IMR-90 (cell line): ENCODE results near the gene PIGP. TPM values are rescaled to one million over a fixed set of nuclear protein-coding genes. Genes with fewer than 3 reads are reported as not detected.

ENCODE experiments used
- ATAC-seq: fragments of 200-7000 bp; cut with Tn5 transposase; 2 replicates; pipeline ENCODE4 v1.9.1; 2020; ENCODE audit warnings: low read depth, mild to moderate bottlenecking, moderate library complexity
- BruUV-seq: library from RNA; stranded (reverse); fragments of 400-500 nt; replicated peaks from 2 replicates; lab custom pipeline; 2021; lab: Mats Ljungman, UMichigan
- CTCF ChIA-PET: fragments of 300-600 bp; formaldehyde crosslinking; extraction: SDS; loops from one replicate; lab custom pipeline; 2021; ENCODE audit warnings: antibody characterized with exemption; lab: Yijun Ruan, JAX
- POLR2A ChIA-PET: fragments of 300-600 bp; sonication (Branson Sonifier 250); formaldehyde crosslinking; loops from one replicate; lab custom pipeline; 2022; ENCODE audit warnings: antibody characterized with exemption; ENCODE audit not compliant: unreplicated experiment; lab: Charles Lee
- DNase-seq: peaks from one replicate; pipeline ENCODE4 v3.0.0; 2013
- H2AFZ ChIP-seq: replicated peaks from 2 replicates; pipeline ENCODE3; 2013; ENCODE audit warnings: low read length, mild to moderate bottlenecking; ENCODE audit not compliant: poor library complexity
- H2AK5ac ChIP-seq: 2 replicates; pipeline ENCODE4 v1.6.1; 2013; ENCODE audit warnings: low read depth, low read length, inconsistent platforms
- H2AK9ac ChIP-seq: replicated peaks from 2 replicates; pipeline ENCODE3; 2013; ENCODE audit warnings: mild to moderate bottlenecking, low read depth, low read length, moderate library complexity; ENCODE audit not compliant: poor library complexity
- H2BK120ac ChIP-seq: 2 replicates; pipeline ENCODE4 v1.6.1; 2013; ENCODE audit warnings: low read depth, low read length, inconsistent platforms
- H2BK15ac ChIP-seq: 3 replicates; pipeline ENCODE4 v1.6.1; 2013; ENCODE audit warnings: low read depth, low read length, inconsistent platforms
- H2BK20ac ChIP-seq: 2 replicates; pipeline ENCODE4 v1.6.1; 2013; ENCODE audit warnings: low read depth, mild to moderate bottlenecking, inconsistent platforms, low read length, moderate library complexity
- H2BK5ac ChIP-seq: 2 replicates; pipeline ENCODE4 v1.6.1; 2013; ENCODE audit warnings: mild to moderate bottlenecking, low read depth, low read length, inconsistent platforms; ENCODE audit not compliant: poor library complexity, severe bottlenecking
- H3K14ac ChIP-seq: replicated peaks from 2 replicates; pipeline ENCODE4 v1.6.1; 2013; ENCODE audit warnings: low read depth, low read length, inconsistent platforms
- H3K18ac ChIP-seq: 2 replicates; pipeline ENCODE4 v1.6.1; 2013; ENCODE audit warnings: low read depth, low read length, control low read depth
- H3K23ac ChIP-seq: 2 replicates; pipeline ENCODE4 v1.6.1; 2013; ENCODE audit warnings: low read depth, low read length, inconsistent platforms
- H3K27ac ChIP-seq: 2 replicates; pipeline ENCODE4 v1.5.1; 2013; ENCODE audit warnings: mild to moderate bottlenecking, control low read depth, low read length; ENCODE audit not compliant: insufficient read depth
- H3K27me3 ChIP-seq: 2 replicates; pipeline ENCODE4 v1.6.1; 2013; ENCODE audit warnings: low read length; ENCODE audit not compliant: control insufficient read depth, insufficient read depth
- H3K36me3 ChIP-seq: 2 replicates; pipeline ENCODE4 v1.6.1; 2013; ENCODE audit warnings: low read length, mixed read lengths; ENCODE audit not compliant: control insufficient read depth, insufficient read depth
- H3K4ac ChIP-seq: 2 replicates; pipeline ENCODE4 v1.6.1; 2013; ENCODE audit warnings: low read depth, low read length, inconsistent platforms
- H3K4me1 ChIP-seq: 2 replicates; pipeline ENCODE4 v1.6.1; 2013; ENCODE audit warnings: low read length, mixed read lengths; ENCODE audit not compliant: control insufficient read depth, insufficient read depth
- H3K4me2 ChIP-seq: 2 replicates; pipeline ENCODE4 v1.6.1; 2013; ENCODE audit warnings: low read depth, mild to moderate bottlenecking, control low read depth, low read length, moderate library complexity
- H3K4me3 ChIP-seq: 2 replicates; pipeline ENCODE4 v1.5.1; 2013; ENCODE audit warnings: low read depth, mild to moderate bottlenecking, control low read depth, low read length, moderate library complexity; ENCODE audit not compliant: insufficient read depth
- H3K56ac ChIP-seq: 2 replicates; pipeline ENCODE4 v1.6.1; 2013; ENCODE audit warnings: low read length, inconsistent platforms; ENCODE audit not compliant: insufficient read depth; ENCODE audit errors: extremely low read depth
- H3K79me1 ChIP-seq, 2 experiments: 2 replicates each; pipeline ENCODE4 v1.6.1; 2013; ENCODE audit warnings: low read length in 2 of 2, inconsistent platforms in 1 of 2, low read depth in 1 of 2
- H3K9ac ChIP-seq: 2 replicates; pipeline ENCODE4 v1.6.1; 2013; ENCODE audit warnings: low read depth, low read length, control low read depth
- H3K9me1 ChIP-seq: 2 replicates; pipeline ENCODE4 v1.6.1; 2013; ENCODE audit warnings: low read length, inconsistent platforms; ENCODE audit not compliant: insufficient read depth
- H3K9me3 ChIP-seq: 2 replicates; pipeline ENCODE4 v1.6.1; 2013; ENCODE audit warnings: low read length; ENCODE audit not compliant: control insufficient read depth, insufficient read depth
- H4K20me1 ChIP-seq: 2 replicates; pipeline ENCODE4 v1.6.1; 2013; ENCODE audit warnings: low read length, inconsistent platforms; ENCODE audit not compliant: insufficient read depth
- H4K5ac ChIP-seq: 2 replicates; pipeline ENCODE4 v1.6.1; 2013; ENCODE audit warnings: mild to moderate bottlenecking, low read depth, low read length, control low read depth
- H4K8ac ChIP-seq, 2 experiments: 2 replicates each; pipeline ENCODE4 v1.6.1; 2013; ENCODE audit warnings: low read depth in 2 of 2, low read length in 2 of 2, control low read depth in 1 of 2, inconsistent platforms in 1 of 2
- H4K91ac ChIP-seq: 2 replicates; pipeline ENCODE4 v1.6.1; 2013; ENCODE audit warnings: low read depth, low read length, inconsistent platforms; ENCODE audit not compliant: insufficient read depth
- CHD1 ChIP-seq: IDR thresholded peaks from 2 replicates; pipeline ENCODE4 v1.6.1; 2012; ENCODE audit warnings: low read depth, low read length, improper control_type of control experiment
- CTCF ChIP-seq: conservative IDR thresholded peaks from 2 replicates; pipeline ENCODE4 v1.5.1; 2012; ENCODE audit warnings: mild to moderate bottlenecking, low read depth, low read length, improper control_type of control experiment
- MAFK ChIP-seq: IDR thresholded peaks from 2 replicates; pipeline ENCODE4 v1.6.1; 2012; ENCODE audit warnings: low read depth, low read length, improper control_type of control experiment
- MAZ ChIP-seq: IDR thresholded peaks from 2 replicates; pipeline ENCODE4 v1.6.1; 2012; ENCODE audit warnings: low read depth, mild to moderate bottlenecking, low read length, improper control_type of control experiment, moderate library complexity, borderline replicate concordance
- NFE2L2 ChIP-seq: fragments of 150-350 bp; IDR thresholded peaks from 2 replicates; pipeline ENCODE4 v1.6.1; 2016; ENCODE audit warnings: low read depth, mild to moderate bottlenecking, low read length
- RAD21 ChIP-seq: IDR thresholded peaks from 2 replicates; pipeline ENCODE4 v1.6.1; 2012; ENCODE audit warnings: low read length, improper control_type of control experiment
- RFX5 ChIP-seq: IDR thresholded peaks from 2 replicates; pipeline ENCODE4 v1.8.0; 2012; ENCODE audit warnings: low read depth, mild to moderate bottlenecking, low read length, moderate library complexity
- SMC3 ChIP-seq: fragments of 150-350 bp; IDR thresholded peaks from 2 replicates; pipeline ENCODE4 v1.6.1; 2016; ENCODE audit warnings: low read depth, mild to moderate bottlenecking, antibody characterized with exemption, low read length, moderate library complexity
- WGBS, 2 experiments: methylation state at CpG; one replicate each; pipeline versions ENCODE4 v1.1.5 to v1.1.7; 2013; ENCODE audit warnings: missing lambda C conversion rate in 2 of 2; ENCODE audit not compliant: insufficient read length in 1 of 2; ENCODE audit errors: extremely low coverage in 2 of 2; 5-methylcytosine and 5-hydroxymethylcytosine counted together
- dilution Hi-C: fragments of 300-500 bp; cut with HindIII; formaldehyde crosslinking; loops from one replicate; pipeline ENCODE4 v1.14.3; 2018; ENCODE audit warnings: low sequenced_read_pairs; ENCODE audit not compliant: unreplicated experiment
- in situ Hi-C: fragments of 300-500 bp; cut with MboI; formaldehyde crosslinking; loops from 3 replicates; pipeline ENCODE4 v1.14.3; 2019; ENCODE audit warnings: low sequenced_read_pairs, inconsistent platforms, mixed read lengths
- intact Hi-C: fragments of 100-400 bp; cut with micrococcal nuclease; formaldehyde crosslinking; loops from 2 replicates; pipeline ENCODE4 v1.10.0; 2022
- polyA plus RNA-seq, 3 experiments: library from polyadenylated mRNA; depleted of rRNA; stranded (reverse); fragments of >200 nt; gene quantifications; 2 replicates each; pipeline ENCODE4 v1.2.3, GENCODE V29; 2012; ENCODE audit warnings: low replicate concordance in 1 of 3
- total RNA-seq: library from RNA; depleted of rRNA; stranded (reverse); fragments of >200 nt; gene quantifications from 2 replicates; pipeline ENCODE4 v1.2.3, GENCODE V29; 2012

The PIGP gene
- total and polyA plus RNA-seq, 2 of the 4 experiments (the other 2 are of a cell fraction), result 4.1 to 15.4 TPM

- Histone ChIP-seq H4K5ac (no peak overlapping the region), H3K18ac (no peak overlapping the region), H3K4me2 (no peak overlapping the region), H3K14ac (no peak overlapping the region), H2AK5ac (no peak overlapping the region), H2BK120ac (no peak overlapping the region), H3K79me1 (no peaks in the 10 kb centered on the region), H4K8ac (no peak overlapping the region), H2BK20ac (no peak overlapping the region), H2AK9ac (no peak overlapping the region), H3K9me3 (no peaks in the 10 kb centered on the region), H3K4me3 (no peak overlapping the region), H3K27me3 (peaks cover 16% of the 10 kb centered on the region), H3K4ac (no peak overlapping the region), H2BK5ac (no peak overlapping the region), H4K20me1 (no peaks in the 10 kb centered on the region), H3K56ac (no peak overlapping the region), H3K23ac (no peak overlapping the region), H3K9me1 (no peaks in the 10 kb centered on the region), H3K4me1 (no peaks in the 10 kb centered on the region), H4K91ac (no peak overlapping the region), H3K27ac (no peak overlapping the region), H2BK15ac (no peak overlapping the region), H2AFZ (no peak overlapping the region), H3K36me3 (no peaks in the 10 kb centered on the region), H3K9ac (no peak overlapping the region)
- POLR2A ChIA-PET, result no interaction called here
- WGBS, 2 experiments, result no CpG with 5 or more reads among the region's 4 CpGs
- ATAC-seq (no peak), DNase-seq (no peak)
- no TSS peak for BruUV-seq
- intact Hi-C loops (no loop called here), in situ Hi-C loops (no loop called here), dilution Hi-C loops (no loop called here)
- TF ChIP-seq RAD21, result no peak
- TF ChIP-seq CHD1, result no peak
- TF ChIP-seq MAZ, result no peak
- TF ChIP-seq MAFK, result no peak
- no peak for TF ChIP-seq CTCF
- no peak for TF ChIP-seq NFE2L2
- no peak for TF ChIP-seq RFX5
- TF ChIP-seq SMC3, result no peak
- CTCF ChIA-PET, result interaction anchor here (0.7 to 1.0 kb wide), 2 partner anchors 17 kb away, joined by 3 read pairs; no protein-coding TSS in a partner anchor
Observed at GRCh38 chr21:37026499-37026898, 46.4 kb downstream of the PIGP start.
